Adrenal gland (tissue), 12 donors: ENCODE data around the gene MOCS2. TPM values are rescaled to one million over a fixed set of nuclear protein-coding genes. Genes with fewer than 3 reads are reported as not detected.

Experiments
- DNase-seq, 7 donors: peaks; one replicate each; pipeline ENCODE4 v3.0.0-alpha.2; 2019 to 2020
- H3K27ac ChIP-seq, 5 donors: fragments of 200-600 bp; sonication (generic) in 4 of 5; 1 replicate in 3 of 5; 2 replicates in 2 of 5; pipeline versions ENCODE4 v1.5.1 to v1.8.0; 2016 to 2020; ENCODE audit warnings: mild to moderate bottlenecking in 1 of 5
- H3K27me3 ChIP-seq: fragments of 200-600 bp; 2 replicates; pipeline ENCODE4 v1.8.0; 2021
- H3K36me3 ChIP-seq, 2 donors: fragments of 200-600 bp; replicated peaks in 1 of 2; 1 replicate in 1 of 2; 2 replicates in 1 of 2; pipeline versions ENCODE4 v1.5.1 to v1.8.0; 2018 to 2022
- H3K4me1 ChIP-seq, 2 donors: fragments of 200-600 bp; replicated peaks in 1 of 2; 1 replicate in 1 of 2; 2 replicates in 1 of 2; pipeline versions ENCODE4 v1.5.1 to v1.8.0; 2018 to 2021
- H3K4me3 ChIP-seq, 4 donors: fragments of 200-600 bp; sonication (generic) in 3 of 4; one replicate each; pipeline ENCODE4 v1.5.1; 2016 to 2018
- H3K9me3 ChIP-seq, 3 donors: fragments of 200-600 bp; sonication (generic) in 1 of 3; replicated peaks in 1 of 3; 1 replicate in 2 of 3; 2 replicates in 1 of 3; pipeline versions ENCODE4 v1.5.1 to v1.8.0; 2016 to 2021
- POLR2A ChIP-seq, 2 donors: fragments of 450-650 bp; IDR thresholded peaks; one replicate each; pipeline ENCODE4 v1.6.1; 2017; ENCODE audit warnings: antibody characterized with exemption in 2 of 2, mild to moderate bottlenecking in 2 of 2, moderate library complexity in 1 of 2
- WGBS, 4 donors: extraction: QIAGEN DNeasy Blood & Tissue Kit in 2 of 4; methylation state at CpG; one replicate each; pipeline versions ENCODE4 v1.1.5 to v1.1.7; 2013 to 2017; 5-methylcytosine and 5-hydroxymethylcytosine counted together
- intact Hi-C, 2 donors: fragments of 100-400 bp; cut with DNase I; formaldehyde crosslinking; loops; one replicate each; pipeline versions ENCODE4 v1.14.1 to v1.15.0; 2022 to 2023
- polyA plus RNA-seq, 3 donors: library from polyadenylated mRNA; stranded (reverse); fragments of 200-250 nt in 2 of 3; fragments of 350-450 nt in 1 of 3; fragmentation: Illumina TruSeq in 1 of 3; extraction: RNeasy Lipid Tissue Mini Kit (QIAGEN cat#74804) in 1 of 3; gene quantifications; one replicate each; pipeline ENCODE4 v1.2.3, GENCODE V29; 2013 to 2014
- total RNA-seq, 9 donors: library from RNA; depleted of rRNA in 4 of 9; stranded (reverse); fragments of >200 nt in 4 of 9; fragments of 120-200 nt in 1 of 9; fragmentation: NEBNext Ultra II Directional in 1 of 9; extraction: Animal tissue kit (Norgen Biotek cat#: 25700) in 1 of 9; gene quantifications; one replicate each; pipeline versions ENCODE4 v1.1.0 to v1.2.4, GENCODE V29; 2013 to 2023
- TF ChIP-seq, protein P1 (sequence below), 6 experiments: fragments of 450-650 bp in 4 of 6; fragments of 200-600 bp in 2 of 6; sonication (generic) in 1 of 6; IDR thresholded peaks; 1 replicate in 5 of 6; 2 replicates in 1 of 6; pipeline versions ENCODE4 v1.5.1 to v1.8.0; 2016 to 2021; ENCODE audit warnings: antibody characterized with exemption in 6 of 6, mild to moderate bottlenecking in 2 of 6, moderate library complexity in 1 of 6
- donor health status: healthy with polysubstance abuse.
- donor health status: Bipolar disorder and iron deficiency.
- donor health status: DM: yes; HTN: yes; CAD: no.
- donor health status: DM: no; HTN: no; CAD: no.
- donor health status: DM: no; HTN: no; CAD: no.
- donor health status: DM: yes; HTN: yes; CAD: no.

MOCS2 gene
- total and polyA plus RNA-seq, 12 donors = 38.2 to 204 (median 82.1) TPM

DNA sequence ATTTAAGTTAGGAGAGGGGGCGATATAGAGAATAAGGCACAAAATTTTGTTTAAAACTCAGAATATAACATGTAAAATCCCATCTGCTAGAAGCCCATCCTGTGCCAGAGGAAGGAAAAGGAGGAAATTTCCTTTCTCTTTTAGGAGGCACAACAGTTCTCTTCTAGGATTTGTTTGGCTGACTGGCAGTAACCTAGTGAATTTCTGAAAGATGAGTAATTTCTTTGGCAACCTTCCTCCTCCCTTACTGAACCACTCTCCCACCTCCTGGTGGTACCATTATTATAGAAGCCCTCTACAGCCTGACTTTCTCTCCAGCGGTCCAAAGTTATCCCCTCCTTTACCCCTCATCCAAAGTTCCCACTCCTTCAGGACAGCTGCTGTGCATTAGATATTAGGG is 18.3 kb downstream of the MOCS2 start:
- Histone ChIP-seq H3K4me3 (no peak overlapping the region), H3K27me3 (no peaks in the 10 kb centered on the region), H3K36me3 (peaks cover 0 to 9% of the 10 kb centered on the region in 2 donors), H3K9me3 (no peaks in the 10 kb centered on the region), H3K27ac (peak overlapping the region in 1 of 5 donors; percentile 56), H3K4me1 (peaks cover 11 to 24% of the 10 kb centered on the region in 2 donors)
- DNase-seq = no peak
- no peak for TF ChIP-seq POLR2A (IDR thresholded peaks at IDR 0.05)
- TF ChIP-seq, protein P1, sequence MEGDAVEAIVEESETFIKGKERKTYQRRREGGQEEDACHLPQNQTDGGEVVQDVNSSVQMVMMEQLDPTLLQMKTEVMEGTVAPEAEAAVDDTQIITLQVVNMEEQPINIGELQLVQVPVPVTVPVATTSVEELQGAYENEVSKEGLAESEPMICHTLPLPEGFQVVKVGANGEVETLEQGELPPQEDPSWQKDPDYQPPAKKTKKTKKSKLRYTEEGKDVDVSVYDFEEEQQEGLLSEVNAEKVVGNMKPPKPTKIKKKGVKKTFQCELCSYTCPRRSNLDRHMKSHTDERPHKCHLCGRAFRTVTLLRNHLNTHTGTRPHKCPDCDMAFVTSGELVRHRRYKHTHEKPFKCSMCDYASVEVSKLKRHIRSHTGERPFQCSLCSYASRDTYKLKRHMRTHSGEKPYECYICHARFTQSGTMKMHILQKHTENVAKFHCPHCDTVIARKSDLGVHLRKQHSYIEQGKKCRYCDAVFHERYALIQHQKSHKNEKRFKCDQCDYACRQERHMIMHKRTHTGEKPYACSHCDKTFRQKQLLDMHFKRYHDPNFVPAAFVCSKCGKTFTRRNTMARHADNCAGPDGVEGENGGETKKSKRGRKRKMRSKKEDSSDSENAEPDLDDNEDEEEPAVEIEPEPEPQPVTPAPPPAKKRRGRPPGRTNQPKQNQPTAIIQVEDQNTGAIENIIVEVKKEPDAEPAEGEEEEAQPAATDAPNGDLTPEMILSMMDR (IDR thresholded peaks at IDR 0.05) = peak in 1 of 6 experiments; percentile 20
- intact Hi-C loops = loop anchor here in 1 of 2 donors (5.0 kb wide), 1 partner anchor 139 kb away; no protein-coding TSS in a partner anchor
- 80 to 87% (median 83%) methylated on average over 2 of the region's 2 CpGs for WGBS, 4 donors

DNA sequence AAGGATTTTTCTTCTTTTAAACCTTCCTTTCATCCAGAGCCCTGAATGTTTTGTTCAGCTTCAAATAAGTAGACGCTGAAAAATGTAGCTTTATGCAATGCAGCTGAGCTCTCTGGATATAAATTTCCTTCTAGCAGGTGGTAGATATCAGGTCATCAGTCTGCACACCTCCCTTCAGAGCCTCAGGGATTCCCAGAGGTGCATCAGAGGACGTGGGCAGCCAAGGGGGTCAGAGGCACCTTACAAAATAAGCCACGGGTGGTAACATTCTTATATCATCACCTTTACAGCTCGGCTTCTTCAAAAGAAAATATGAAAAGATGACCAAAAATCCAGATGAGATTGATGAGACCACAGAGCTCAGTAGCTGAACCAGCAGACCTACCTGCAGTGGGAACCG is 19.3 kb downstream of the MOCS2 start:
- 82 to 90% (median 87%) methylated on average over 5 of the region's 5 CpGs for WGBS, 4 donors
- no peak overlapping the region for H3K4me3 ChIP-seq
- H3K9me3 ChIP-seq = no peaks in the 10 kb centered on the region
- H3K27me3 ChIP-seq = no peaks in the 10 kb centered on the region
- H3K36me3 ChIP-seq = peaks cover 0 to 11% of the 10 kb centered on the region in 2 donors
- no peak overlapping the region for H3K27ac ChIP-seq
- no peak for DNase-seq
- H3K4me1 ChIP-seq = peaks cover 11 to 22% of the 10 kb centered on the region in 2 donors
- TF ChIP-seq, protein P1 (IDR thresholded peaks at IDR 0.05) = no peak
- no peak for TF ChIP-seq POLR2A (IDR thresholded peaks at IDR 0.05)
- intact Hi-C loops = loop anchor here in 1 of 2 donors (5.0 kb wide), 1 partner anchor 138 kb away; no protein-coding TSS in a partner anchor

DNA sequence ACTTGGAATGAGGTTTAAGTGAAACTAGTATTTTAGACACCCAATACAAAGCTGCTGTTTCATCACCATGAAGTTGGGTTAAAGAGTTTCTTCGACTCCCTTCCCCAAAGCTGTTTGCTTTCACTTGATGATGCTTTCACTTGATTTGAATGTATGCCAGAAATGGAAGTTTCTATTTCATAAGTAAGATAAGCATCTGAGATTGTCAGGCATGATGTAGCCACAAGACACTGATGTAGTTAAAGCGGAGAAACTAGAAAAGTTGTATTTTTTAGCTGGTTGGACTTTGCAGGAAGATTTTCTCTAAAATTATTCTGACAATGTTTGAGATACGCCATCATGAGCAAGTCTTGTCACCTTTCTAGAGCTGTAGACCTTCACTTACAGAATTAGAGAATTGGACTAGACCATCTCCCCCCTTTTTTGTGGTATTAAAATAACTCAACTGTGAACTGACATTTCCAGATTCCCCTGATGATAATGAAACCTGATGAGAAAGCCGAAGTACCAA is 20.0 kb downstream of the MOCS2 start:
- TF ChIP-seq, protein P1 (IDR thresholded peaks at IDR 0.05) = no peak
- TF ChIP-seq POLR2A (IDR thresholded peaks at IDR 0.05) = no peak

DNA sequence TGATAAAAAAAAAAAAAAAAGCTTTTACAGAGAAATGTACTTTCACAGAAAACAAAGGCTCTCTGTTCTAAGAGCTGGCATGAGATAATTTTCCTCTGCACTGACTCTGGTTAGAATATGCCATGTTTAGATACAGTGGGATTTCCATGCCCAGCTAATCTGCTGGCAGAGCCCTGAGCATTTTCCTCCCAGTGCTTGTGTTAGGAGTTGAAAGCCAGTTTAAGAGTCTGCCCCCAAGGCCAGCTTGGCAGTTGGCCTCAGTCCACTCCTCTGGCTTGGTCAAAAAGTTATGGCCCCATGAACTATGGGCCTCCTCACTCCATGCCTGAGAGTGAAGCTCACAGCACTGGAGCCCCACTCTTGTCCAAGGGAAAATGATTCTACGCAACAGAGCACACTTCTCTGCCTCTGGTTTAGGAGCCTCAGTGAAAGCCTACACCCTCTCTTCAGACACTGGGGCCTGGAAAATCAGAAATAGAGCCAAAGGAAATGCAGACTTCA is 21.9 kb downstream of the MOCS2 start:
- intact Hi-C loops = no loop called here
- 50 to 97% (median 74%) methylated on average over 1 of the region's 1 CpG for WGBS, 4 donors
- TF ChIP-seq, protein P1 (IDR thresholded peaks at IDR 0.05) = no peak
- TF ChIP-seq POLR2A (IDR thresholded peaks at IDR 0.05) = no peak
- Histone ChIP-seq H3K4me1 (peaks cover 11 to 22% of the 10 kb centered on the region in 2 donors), H3K27ac (no peak overlapping the region), H3K4me3 (no peak overlapping the region), H3K36me3 (peaks cover 0 to 20% of the 10 kb centered on the region in 2 donors), H3K27me3 (no peaks in the 10 kb centered on the region), H3K9me3 (no peaks in the 10 kb centered on the region)
- peak in 1 of 7 donors; percentile 4 for DNase-seq

More for the DNA sequence above, 20.0 kb downstream of the MOCS2 start:
- intact Hi-C loops = no loop called here
- WGBS, 4 donors = 71 to 80% (median 72%) methylated on average over 4 of the region's 4 CpGs
- Histone ChIP-seq H3K27ac (peak overlapping the region in 3 of 5 donors; percentile 7 to 42 (median 35)), H3K4me1 (peaks cover 11 to 22% of the 10 kb centered on the region in 2 donors), H3K9me3 (no peaks in the 10 kb centered on the region), H3K36me3 (peaks cover 0 to 11% of the 10 kb centered on the region in 2 donors), H3K4me3 (no peak overlapping the region), H3K27me3 (no peaks in the 10 kb centered on the region)
- DNase-seq = no peak
